K562 (cell line): ENCODE results near the gene IQUB. TPM values are rescaled to one million over a fixed set of nuclear protein-coding genes. Genes with fewer than 3 reads are reported as not detected.

Experiments
- ATAC-seq: fragments of 200-7000 bp; cut with Tn5 transposase; 3 replicates; pipeline ENCODE4 v1.9.1; 2020; ENCODE audit warnings: moderate library complexity
- BruUV-seq: library from RNA; stranded (reverse); fragments of 400-500 nt; replicated peaks from 2 replicates; lab custom pipeline; 2021; lab: Mats Ljungman, UMichigan
- CTCF ChIA-PET: fragments of 300-600 bp; formaldehyde crosslinking; extraction: SDS; loops from one replicate; lab custom pipeline; 2021; ENCODE audit warnings: low intra/inter-chr PET ratio; lab: Yijun Ruan, JAX
- POLR2A ChIA-PET: fragments of 300-600, 350-650 bp; sonication (Branson Sonifier 250); formaldehyde crosslinking; extraction: SDS; loops from one replicate; lab custom pipeline; 2021; ENCODE audit warnings: antibody characterized with exemption, inconsistent platforms; lab: Yijun Ruan, JAX
- DNase-seq, 4 experiments: peaks; one replicate each; pipeline versions ENCODE4 v3.0.0 to v3.0.0-alpha.2; 2011 to 2018; ENCODE audit warnings: low spot score in 3 of 4, mixed read lengths in 3 of 4; ENCODE audit errors: extremely low read depth in 1 of 4
- FAIRE-seq: peaks from 2 replicates; lab custom pipeline; 2011; peaks lifted over from hg19 to GRCh38; lab: Jason Lieb, UNC
- H2AFZ ChIP-seq: 2 replicates; pipeline ENCODE4 v1.6.0; 2011; ENCODE audit warnings: low read depth, low read length, control low read depth, inconsistent platforms
- H3K27ac ChIP-seq: fragments of 200-600 bp; 3 replicates; pipeline ENCODE4 v1.8.0; 2011; ENCODE audit warnings: low read depth, mild to moderate bottlenecking, control low read depth, inconsistent platforms, low read length, moderate library complexity, mixed read lengths; ENCODE audit errors: extremely low read depth
- H3K27me3 ChIP-seq, 2 experiments: fragments of 300-600 bp in 1 of 2; 2 replicates in 1 of 2; 3 replicates in 1 of 2; pipeline versions ENCODE4 v1.6.0 to v1.8.0; 2011; ENCODE audit warnings: inconsistent platforms in 2 of 2, low read length in 2 of 2, mild to moderate bottlenecking in 1 of 2, mixed read lengths in 1 of 2, moderate library complexity in 1 of 2; ENCODE audit not compliant: control insufficient read depth in 2 of 2, insufficient read depth in 2 of 2
- H3K36me3 ChIP-seq: fragments of 300-600 bp; 3 replicates; pipeline ENCODE4 v1.8.0; 2011; ENCODE audit warnings: mild to moderate bottlenecking, low read length, inconsistent platforms; ENCODE audit not compliant: control insufficient read depth, insufficient read depth
- H3K4me1 ChIP-seq, 2 experiments: fragments of 200-600 bp in 1 of 2; replicated peaks in 1 of 2; 2 replicates in 1 of 2; 3 replicates in 1 of 2; pipeline versions ENCODE4 v1.5.1 to v1.8.0; 2011; ENCODE audit warnings: inconsistent platforms in 2 of 2, low read length in 2 of 2, mild to moderate bottlenecking in 1 of 2, mixed read lengths in 1 of 2, moderate library complexity in 1 of 2; ENCODE audit not compliant: control insufficient read depth in 2 of 2, insufficient read depth in 2 of 2
- H3K4me2 ChIP-seq: 2 replicates; pipeline ENCODE4 v1.6.1; 2011; ENCODE audit warnings: low read length, control low read depth, inconsistent platforms, mixed read lengths; ENCODE audit not compliant: insufficient read depth
- H3K4me3 ChIP-seq: fragments of 200-600 bp; sonication (generic), shearing (Covaris generic); 2 replicates; pipeline ENCODE4 v1.5.1; 2016; ENCODE audit warnings: control low read depth, inconsistent platforms
- H3K79me2 ChIP-seq: fragments of 200-600 bp; 3 replicates; pipeline ENCODE4 v1.8.0; 2011; ENCODE audit warnings: low read length, inconsistent platforms; ENCODE audit not compliant: control insufficient read depth, insufficient read depth
- H3K9ac ChIP-seq, 2 experiments: 2 replicates each; pipeline versions ENCODE4 v1.6.0 to v1.6.1; 2011; ENCODE audit warnings: low read depth in 2 of 2, low read length in 2 of 2, control low read depth in 1 of 2, inconsistent platforms in 1 of 2, mild to moderate bottlenecking in 1 of 2, mixed read lengths in 1 of 2; ENCODE audit not compliant: insufficient read depth in 1 of 2
- H3K9me1 ChIP-seq: one replicate; pipeline ENCODE4 v1.6.0; 2011; ENCODE audit warnings: inconsistent platforms, mild to moderate bottlenecking, low read length, moderate library complexity; ENCODE audit not compliant: control insufficient read depth, insufficient read depth
- H3K9me3 ChIP-seq: replicated peaks from 2 replicates; pipeline ENCODE4 v1.5.1; 2011; ENCODE audit warnings: low read depth, low read length, inconsistent platforms; ENCODE audit not compliant: control insufficient read depth, insufficient read depth
- H4K20me1 ChIP-seq: replicated peaks from 2 replicates; pipeline ENCODE4 v1.6.1; 2011; ENCODE audit warnings: low read length, inconsistent platforms, mixed read lengths; ENCODE audit not compliant: control insufficient read depth, insufficient read depth
- HDAC3 ChIP-seq: fragments of 450-650 bp; IDR thresholded peaks from 2 replicates; pipeline ENCODE4 v1.6.1; 2018; ENCODE audit warnings: borderline replicate concordance, mild to moderate bottlenecking, moderate library complexity; ENCODE audit not compliant: partially characterized antibody
- HMBOX1 ChIP-seq: sonication (generic); IDR thresholded peaks from 2 replicates; pipeline ENCODE4 v1.6.1; 2016
- NFIC ChIP-seq: fragments of 450-650 bp; IDR thresholded peaks from 2 replicates; pipeline ENCODE4 v1.6.1; 2017; ENCODE audit warnings: mild to moderate bottlenecking, inconsistent platforms
- NFIX ChIP-seq: fragments of 250-450 bp; sonication (Bioruptor Pico); IDR thresholded peaks from 2 replicates; pipeline ENCODE4 v1.4.0; 2020; ENCODE audit warnings: low read depth, mild to moderate bottlenecking, moderate library complexity
- SRF ChIP-seq, 2 experiments: fragments of 250-450, 450-650 bp in 1 of 2; sonication (Bioruptor Pico) in 1 of 2; sonication (generic) in 1 of 2; formaldehyde crosslinking; IDR thresholded peaks; 2 replicates each; pipeline versions ENCODE4 v1.5.0 to v1.5.1; 2020 to 2022; ENCODE audit warnings: mild to moderate bottlenecking in 1 of 2, missing genetic modification reagents in 1 of 2
- WGBS: fragments of 100-300 bp; shearing (Covaris generic); methylation state at CpG from one replicate; pipeline ENCODE4 v1.1.6; 2016; ENCODE audit warnings: low coverage, mixed read lengths; ENCODE audit not compliant: insufficient coverage; ENCODE audit errors: missing lambda C conversion rate; 5-methylcytosine and 5-hydroxymethylcytosine counted together
- in situ Hi-C: fragments of 300-500 bp; cut with MboI; formaldehyde crosslinking; loops from 4 replicates; pipeline ENCODE4 v1.15.0; 2018; ENCODE audit warnings: inconsistent platforms, mixed read lengths
- intact Hi-C: fragments of 100-400 bp; cut with micrococcal nuclease; formaldehyde crosslinking; loops from 2 replicates; pipeline ENCODE4 v1.14.2; 2022
- polyA plus RNA-seq, 8 experiments: library from polyadenylated mRNA; depleted of rRNA in 4 of 8; stranded (reverse) in 5 of 8; unstranded in 3 of 8; fragments of >200 nt; fragmentation: Nextera tagmentation in 2 of 8; fragmentation: Illumina TruSeq in 1 of 8; extraction: Ambion mirVana in 2 of 8; extraction: Trizol in 1 of 8; gene quantifications; 2 replicates each; pipeline versions ENCODE4 v1.2.1 to v1.2.3, GENCODE V29; 2011 to 2014; ENCODE audit warnings: inconsistent platforms in 1 of 8, missing spikeins in 1 of 8
- total RNA-seq, 7 experiments: library from RNA; depleted of rRNA in 6 of 7; stranded (reverse); fragments of >200 nt in 6 of 7; fragmentation: Illumina TruSeq in 2 of 7; extraction: Trizol in 2 of 7; gene quantifications; 2 replicates each; pipeline versions ENCODE4 v1.2.1 to v1.2.3, GENCODE V29; 2011 to 2021; ENCODE audit warnings: low replicate concordance in 1 of 7
- TF ChIP-seq, protein P1 (sequence below): sonication (generic); formaldehyde crosslinking; IDR thresholded peaks from 2 replicates; pipeline ENCODE4 v1.8.0; 2022; ENCODE audit warnings: mild to moderate bottlenecking, missing genetic modification reagents
- TF ChIP-seq, protein P2 (sequence below): sonication (generic); formaldehyde crosslinking; IDR thresholded peaks from 2 replicates; pipeline ENCODE4 v1.5.0; 2020; ENCODE audit warnings: missing genetic modification reagents

IQUB gene
- total and polyA plus RNA-seq, 9 of the 15 experiments (the other 6 are each of a cell fraction or from before 2014, with no cell fraction given), result 0.62 to 2.6 (median 1.4) TPM

GRCh38 chr7:123570390-123571182 lies 36.2 kb upstream of the IQUB start:
- no peaks in the 10 kb centered on the region for H3K9me1 ChIP-seq
- 41% methylated on average over 4 of the region's 4 CpGs for WGBS
- FAIRE-seq, result peak; percentile 32
- BruUV-seq, result no TSS peak
- H3K9me3 ChIP-seq, result no peaks in the 10 kb centered on the region
- H2AFZ ChIP-seq, result peak overlapping the region; percentile 18; the same call in 1 of the 2 replicates
- no peak overlapping the region for H3K4me2 ChIP-seq
- in situ Hi-C loops, result no loop called here
- no peaks in the 10 kb centered on the region for H3K36me3 ChIP-seq
- peak in 1 of 4 experiments; percentile 39 for DNase-seq
- POLR2A ChIA-PET, result interaction anchor here (0.5 to 1.8 kb wide), 4 partner anchors 13 to 107 kb away, joined by 3 to 12 read pairs (median 4); partner anchors contain the start of gene NDUFA5
- intact Hi-C loops, result no loop called here
- no peaks in the 10 kb centered on the region for H3K27me3 ChIP-seq
- CTCF ChIA-PET, result no interaction called here
- no peak overlapping the region for H3K4me3 ChIP-seq
- TF ChIP-seq SRF (CRISPR knock-in tag; IDR thresholded peaks at IDR 0.05) (no peak), NFIX (CRISPR knock-in tag) (peak; percentile 63; the same call in 1 of the 2 replicates), HDAC3 (peak; percentile 8), NFIC (peak; percentile 93), HMBOX1 (0 out of 2 replicates have a peak, but pooled peaks have one; percentile 41)
- TF ChIP-seq, protein P1, sequence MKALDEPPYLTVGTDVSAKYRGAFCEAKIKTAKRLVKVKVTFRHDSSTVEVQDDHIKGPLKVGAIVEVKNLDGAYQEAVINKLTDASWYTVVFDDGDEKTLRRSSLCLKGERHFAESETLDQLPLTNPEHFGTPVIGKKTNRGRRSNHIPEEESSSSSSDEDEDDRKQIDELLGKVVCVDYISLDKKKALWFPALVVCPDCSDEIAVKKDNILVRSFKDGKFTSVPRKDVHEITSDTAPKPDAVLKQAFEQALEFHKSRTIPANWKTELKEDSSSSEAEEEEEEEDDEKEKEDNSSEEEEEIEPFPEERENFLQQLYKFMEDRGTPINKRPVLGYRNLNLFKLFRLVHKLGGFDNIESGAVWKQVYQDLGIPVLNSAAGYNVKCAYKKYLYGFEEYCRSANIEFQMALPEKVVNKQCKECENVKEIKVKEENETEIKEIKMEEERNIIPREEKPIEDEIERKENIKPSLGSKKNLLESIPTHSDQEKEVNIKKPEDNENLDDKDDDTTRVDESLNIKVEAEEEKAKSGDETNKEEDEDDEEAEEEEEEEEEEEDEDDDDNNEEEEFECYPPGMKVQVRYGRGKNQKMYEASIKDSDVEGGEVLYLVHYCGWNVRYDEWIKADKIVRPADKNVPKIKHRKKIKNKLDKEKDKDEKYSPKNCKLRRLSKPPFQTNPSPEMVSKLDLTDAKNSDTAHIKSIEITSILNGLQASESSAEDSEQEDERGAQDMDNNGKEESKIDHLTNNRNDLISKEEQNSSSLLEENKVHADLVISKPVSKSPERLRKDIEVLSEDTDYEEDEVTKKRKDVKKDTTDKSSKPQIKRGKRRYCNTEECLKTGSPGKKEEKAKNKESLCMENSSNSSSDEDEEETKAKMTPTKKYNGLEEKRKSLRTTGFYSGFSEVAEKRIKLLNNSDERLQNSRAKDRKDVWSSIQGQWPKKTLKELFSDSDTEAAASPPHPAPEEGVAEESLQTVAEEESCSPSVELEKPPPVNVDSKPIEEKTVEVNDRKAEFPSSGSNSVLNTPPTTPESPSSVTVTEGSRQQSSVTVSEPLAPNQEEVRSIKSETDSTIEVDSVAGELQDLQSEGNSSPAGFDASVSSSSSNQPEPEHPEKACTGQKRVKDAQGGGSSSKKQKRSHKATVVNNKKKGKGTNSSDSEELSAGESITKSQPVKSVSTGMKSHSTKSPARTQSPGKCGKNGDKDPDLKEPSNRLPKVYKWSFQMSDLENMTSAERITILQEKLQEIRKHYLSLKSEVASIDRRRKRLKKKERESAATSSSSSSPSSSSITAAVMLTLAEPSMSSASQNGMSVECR, result no peak
- TF ChIP-seq, protein P2, sequence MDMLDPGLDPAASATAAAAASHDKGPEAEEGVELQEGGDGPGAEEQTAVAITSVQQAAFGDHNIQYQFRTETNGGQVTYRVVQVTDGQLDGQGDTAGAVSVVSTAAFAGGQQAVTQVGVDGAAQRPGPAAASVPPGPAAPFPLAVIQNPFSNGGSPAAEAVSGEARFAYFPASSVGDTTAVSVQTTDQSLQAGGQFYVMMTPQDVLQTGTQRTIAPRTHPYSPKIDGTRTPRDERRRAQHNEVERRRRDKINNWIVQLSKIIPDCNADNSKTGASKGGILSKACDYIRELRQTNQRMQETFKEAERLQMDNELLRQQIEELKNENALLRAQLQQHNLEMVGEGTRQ (CRISPR knock-in tag), result no peak
- ATAC-seq, result peak; percentile 55
- no peak overlapping the region for H3K27ac ChIP-seq
- peaks cover 0 to 7% of the 10 kb centered on the region in 2 experiments; a peak in 4 of 5 replicates for H3K4me1 ChIP-seq
- no peak overlapping the region for H3K9ac ChIP-seq
- no peaks in the 10 kb centered on the region for H3K79me2 ChIP-seq
- H4K20me1 ChIP-seq, result no peaks in the 10 kb centered on the region
